Ectodermal cell (in vitro differentiated cells): ENCODE data around the gene EFCAB6.

Source experiments
- H3K27ac ChIP-seq: 2 replicates; pipeline ENCODE4 v1.7.0; 2013; ENCODE audit warnings: mild to moderate bottlenecking, low read depth, low read length; ENCODE audit not compliant: insufficient read depth, poor library complexity, severe bottlenecking
- H3K27me3 ChIP-seq: 2 replicates; pipeline ENCODE4 v1.7.0; 2013; ENCODE audit warnings: mild to moderate bottlenecking, low read length; ENCODE audit not compliant: insufficient read depth, control insufficient read depth, poor library complexity, severe bottlenecking
- H3K36me3 ChIP-seq: one replicate; pipeline ENCODE4 v1.7.0; 2013; ENCODE audit warnings: low read length; ENCODE audit not compliant: control insufficient read depth, insufficient read depth
- H3K4me1 ChIP-seq: one replicate; pipeline ENCODE4 v1.7.0; 2013; ENCODE audit warnings: low read length; ENCODE audit not compliant: control insufficient read depth, insufficient read depth
- H3K4me3 ChIP-seq: 2 replicates; pipeline ENCODE4 v1.7.0; 2013; ENCODE audit warnings: low read depth, low read length, control low read depth; ENCODE audit not compliant: insufficient read depth
- H3K9me3 ChIP-seq: 2 replicates; pipeline ENCODE4 v1.7.0; 2013; ENCODE audit warnings: mild to moderate bottlenecking, low read length, moderate library complexity; ENCODE audit not compliant: control insufficient read depth
- WGBS, 2 experiments: methylation state at CpG; one replicate each; pipeline ENCODE4 v1.1.7; 2013; ENCODE audit warnings: missing lambda C conversion rate in 2 of 2; 5-methylcytosine and 5-hydroxymethylcytosine counted together

The EFCAB6 gene

GRCh38 chr22:43829904-43830851, 18.1 kb upstream of the EFCAB6 start:
- 87 to 89% methylated on average over 33 of the region's 33 CpGs for whole genome bisulfite sequencing, 2 experiments
- Histone ChIP-seq H3K27me3 (no peaks in the 10 kb centered on the region), H3K4me1 (peaks cover 12% of the 10 kb centered on the region), H3K4me3 (no peak overlapping the region), H3K9me3 (no peaks in the 10 kb centered on the region), H3K36me3 (no peaks in the 10 kb centered on the region), H3K27ac (no peak overlapping the region)

GRCh38 chr22:43828998-43829782, 17.1 kb upstream of the EFCAB6 start:
- Histone ChIP-seq H3K27me3 (no peaks in the 10 kb centered on the region), H3K9me3 (no peaks in the 10 kb centered on the region), H3K4me3 (no peak overlapping the region), H3K27ac (no peak overlapping the region), H3K4me1 (peaks cover 12% of the 10 kb centered on the region), H3K36me3 (no peaks in the 10 kb centered on the region)
- 73 to 80% methylated on average over 20 of the region's 20 CpGs for WGBS, 2 experiments

DNA sequence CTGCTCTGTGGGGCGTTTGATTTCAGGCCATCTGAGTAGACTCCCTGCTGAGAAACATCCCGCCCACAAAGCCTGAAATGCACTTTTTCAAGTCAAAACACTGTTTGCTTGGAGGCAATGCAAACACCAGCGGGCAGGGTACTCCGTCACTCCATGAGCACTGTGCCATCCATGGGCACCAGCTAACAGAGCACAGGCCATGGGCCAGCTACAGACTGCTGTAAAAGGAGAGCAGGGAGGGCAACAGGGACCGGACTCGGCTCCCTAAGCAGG, 16.6 kb upstream of the EFCAB6 start:
- H3K27me3 ChIP-seq: no peaks in the 10 kb centered on the region
- no peaks in the 10 kb centered on the region for H3K36me3 ChIP-seq
- no peaks in the 10 kb centered on the region for H3K9me3 ChIP-seq
- peaks cover 12% of the 10 kb centered on the region for H3K4me1 ChIP-seq
- WGBS, 2 experiments: 71 to 77% methylated on average over 6 of the region's 6 CpGs
- no peak overlapping the region for H3K27ac ChIP-seq
- H3K4me3 ChIP-seq: no peak overlapping the region

- Histone ChIP-seq H3K27ac (no peak overlapping the region), H3K36me3 (no peaks in the 10 kb centered on the region), H3K4me1 (peaks cover 16% of the 10 kb centered on the region)
These were observed 16.0 kb upstream of the EFCAB6 start for GRCh38 chr22:43827926-43828724.

GRCh38 chr22:43827003-43827735, 15.1 kb upstream of the EFCAB6 start:
- Histone ChIP-seq H3K27ac (no peak overlapping the region), H3K4me1 (peaks cover 19% of the 10 kb centered on the region), H3K9me3 (no peaks in the 10 kb centered on the region), H3K27me3 (no peaks in the 10 kb centered on the region), H3K36me3 (no peaks in the 10 kb centered on the region), H3K4me3 (no peak overlapping the region)
- WGBS, 2 experiments: 93 to 94% methylated on average over 13 of the region's 13 CpGs

More at GRCh38 chr22:43827926-43828724, 16.0 kb upstream of the EFCAB6 start:
- 90 to 92% methylated on average over 16 of the region's 16 CpGs for WGBS, 2 experiments
- no peaks in the 10 kb centered on the region for H3K9me3 ChIP-seq
- H3K27me3 ChIP-seq: no peaks in the 10 kb centered on the region
- no peak overlapping the region for H3K4me3 ChIP-seq

GRCh38 chr22:43826142-43827002, 14.3 kb upstream of the EFCAB6 start:
- Histone ChIP-seq H3K27me3 (no peaks in the 10 kb centered on the region), H3K27ac (no peak overlapping the region), H3K9me3 (no peaks in the 10 kb centered on the region), H3K4me1 (peaks cover 19% of the 10 kb centered on the region), H3K4me3 (no peak overlapping the region), H3K36me3 (no peaks in the 10 kb centered on the region)
- 85 to 86% methylated on average over 16 of the region's 16 CpGs for WGBS, 2 experiments

DNA sequence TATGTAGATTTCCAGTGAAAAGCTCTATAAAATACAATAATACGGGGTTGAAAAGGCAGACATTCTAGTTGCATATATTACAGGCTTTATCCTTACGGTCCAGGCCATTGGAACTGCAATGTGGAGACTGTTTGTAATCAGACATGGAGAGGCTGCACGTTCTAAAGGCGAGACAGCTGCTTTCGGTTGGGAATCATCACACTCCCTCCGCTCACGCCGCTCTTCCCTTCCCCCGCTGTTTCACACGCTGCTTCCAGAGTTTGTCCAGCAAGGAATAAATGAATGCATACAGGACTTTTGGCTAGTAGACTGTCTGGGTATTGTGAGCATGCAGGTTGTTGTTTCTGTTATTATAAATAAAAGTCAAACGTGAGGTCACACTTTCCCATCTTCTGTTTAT, 13.5 kb upstream of the EFCAB6 start:
- no peak overlapping the region for H3K4me3 ChIP-seq
- H3K4me1 ChIP-seq: peaks cover 19% of the 10 kb centered on the region
- WGBS, 2 experiments: 93 to 96% methylated on average over 11 of the region's 11 CpGs
- no peak overlapping the region for H3K27ac ChIP-seq
- H3K27me3 ChIP-seq: no peaks in the 10 kb centered on the region
- no peaks in the 10 kb centered on the region for H3K9me3 ChIP-seq
- no peaks in the 10 kb centered on the region for H3K36me3 ChIP-seq

- Histone ChIP-seq H3K36me3 (no peaks in the 10 kb centered on the region), H3K27me3 (no peaks in the 10 kb centered on the region), H3K4me3 (no peak overlapping the region), H3K9me3 (no peaks in the 10 kb centered on the region), H3K27ac (no peak overlapping the region), H3K4me1 (peaks cover 19% of the 10 kb centered on the region)
- 88 to 89% methylated on average over 26 of the region's 26 CpGs for whole genome bisulfite sequencing, 2 experiments
These were observed 12.8 kb upstream of the EFCAB6 start for GRCh38 chr22:43824724-43825420.
